ENCODE measurements around the gene HMGCS2. TPM values are rescaled to one million over a fixed set of nuclear protein-coding genes. Genes with fewer than 3 reads are reported as not detected.

The HMGCS2 gene
- total RNA-seq, 1 experiment from 2014 or later, result not detected

DNA sequence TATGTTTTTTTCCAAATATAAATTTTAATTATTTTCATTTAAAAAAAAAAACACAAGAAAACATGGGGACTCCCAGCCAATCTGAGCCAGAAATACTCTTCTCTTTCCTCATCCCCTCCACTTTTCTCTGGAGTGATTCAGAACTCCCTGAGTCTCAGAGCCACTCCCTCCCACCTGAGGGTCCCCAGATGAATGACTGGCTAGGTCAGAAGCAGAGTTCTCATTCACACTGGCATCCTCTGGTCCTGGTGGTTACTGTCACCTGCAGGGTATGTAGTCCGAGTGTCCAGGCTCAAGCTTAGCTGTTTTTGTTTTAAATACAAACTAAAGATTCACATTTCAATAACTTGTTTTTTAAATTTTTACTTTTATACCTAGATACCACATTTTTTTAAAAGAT lies 6.3 kb downstream of the HMGCS2 start:
- no peaks in the 10 kb centered on the region for H3K27me3 Mint-ChIP-seq (ENCODE audit: unreplicated experiment)

DNA sequence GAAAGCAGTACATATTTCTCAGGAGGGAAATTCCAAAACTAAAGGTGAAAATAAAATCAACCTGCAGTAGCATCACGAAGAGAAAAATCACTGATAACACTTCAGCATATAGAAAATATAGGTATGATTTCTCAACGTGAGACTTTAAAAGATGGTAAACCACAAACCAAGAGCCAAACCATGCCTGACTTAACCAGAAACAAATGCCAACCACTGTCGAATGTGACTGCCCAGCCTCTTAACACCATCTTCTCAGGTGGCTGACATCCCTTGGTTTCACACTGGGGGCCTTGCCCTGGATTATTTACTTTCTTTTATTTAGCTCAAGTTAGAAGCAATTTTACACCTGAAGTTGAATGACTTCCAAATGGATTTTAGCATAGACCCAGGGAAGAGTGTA lies 10.1 kb downstream of the HMGCS2 start:
- CTCF ChIA-PET, result no interaction called here
- H3K27ac Mint-ChIP-seq (ENCODE audit: unreplicated experiment), result no peak overlapping the region

More for the DNA sequence above, 6.3 kb downstream of the HMGCS2 start:
- Mint-ChIP-seq H3K4me1 (ENCODE audit: low read depth, unreplicated experiment) (peaks cover 8% of the 10 kb centered on the region), H3K9me3 (ENCODE audit: low read depth, unreplicated experiment) (no peaks in the 10 kb centered on the region), H3K4me3 (ENCODE audit: low read depth, unreplicated experiment) (no peak overlapping the region), H3K27ac (ENCODE audit: unreplicated experiment) (no peak overlapping the region), H3K36me3 (ENCODE audit: insufficient read depth, unreplicated experiment) (no peaks in the 10 kb centered on the region)
- no peak for DNase-seq
- no peak for TF ChIP-seq CTCF (IDR thresholded peaks at IDR 0.05; ENCODE audit: unreplicated experiment)
- CTCF ChIA-PET, result no interaction called here
- BruUV-seq (replicated peaks), result no TSS peak
- intact Hi-C loops (cut with micrococcal nuclease; ENCODE audit: unreplicated experiment), result no loop called here

GRCh38 chr1:119752592-119752991 lies 16.1 kb downstream of the HMGCS2 start:
- no peaks in the 10 kb centered on the region for H3K4me1 Mint-ChIP-seq (ENCODE audit: low read depth, unreplicated experiment)
- no peak overlapping the region for H3K4me3 Mint-ChIP-seq (ENCODE audit: low read depth, unreplicated experiment)
- intact Hi-C loops (cut with micrococcal nuclease; ENCODE audit: unreplicated experiment), result no loop called here
- H3K27me3 Mint-ChIP-seq (ENCODE audit: unreplicated experiment), result no peaks in the 10 kb centered on the region
- TF ChIP-seq CTCF (IDR thresholded peaks at IDR 0.05; ENCODE audit: unreplicated experiment), result no peak
- H3K27ac Mint-ChIP-seq (ENCODE audit: unreplicated experiment), result no peak overlapping the region
- no peak for DNase-seq
- no TSS peak for BruUV-seq (replicated peaks)
- H3K9me3 Mint-ChIP-seq (ENCODE audit: low read depth, unreplicated experiment), result no peaks in the 10 kb centered on the region
- H3K36me3 Mint-ChIP-seq (ENCODE audit: insufficient read depth, unreplicated experiment), result no peaks in the 10 kb centered on the region
- CTCF ChIA-PET, result no interaction called here

More for the DNA sequence above, 10.1 kb downstream of the HMGCS2 start:
- intact Hi-C loops (cut with micrococcal nuclease; ENCODE audit: unreplicated experiment), result no loop called here
- no peak for DNase-seq
- H3K36me3 Mint-ChIP-seq (ENCODE audit: insufficient read depth, unreplicated experiment), result no peaks in the 10 kb centered on the region
- no peaks in the 10 kb centered on the region for H3K27me3 Mint-ChIP-seq (ENCODE audit: unreplicated experiment)
- H3K4me3 Mint-ChIP-seq (ENCODE audit: low read depth, unreplicated experiment), result no peak overlapping the region
- no peak for TF ChIP-seq CTCF (IDR thresholded peaks at IDR 0.05; ENCODE audit: unreplicated experiment)
- H3K4me1 Mint-ChIP-seq (ENCODE audit: low read depth, unreplicated experiment), result no peaks in the 10 kb centered on the region
- no peaks in the 10 kb centered on the region for H3K9me3 Mint-ChIP-seq (ENCODE audit: low read depth, unreplicated experiment)
- no TSS peak for BruUV-seq (replicated peaks)

DNA sequence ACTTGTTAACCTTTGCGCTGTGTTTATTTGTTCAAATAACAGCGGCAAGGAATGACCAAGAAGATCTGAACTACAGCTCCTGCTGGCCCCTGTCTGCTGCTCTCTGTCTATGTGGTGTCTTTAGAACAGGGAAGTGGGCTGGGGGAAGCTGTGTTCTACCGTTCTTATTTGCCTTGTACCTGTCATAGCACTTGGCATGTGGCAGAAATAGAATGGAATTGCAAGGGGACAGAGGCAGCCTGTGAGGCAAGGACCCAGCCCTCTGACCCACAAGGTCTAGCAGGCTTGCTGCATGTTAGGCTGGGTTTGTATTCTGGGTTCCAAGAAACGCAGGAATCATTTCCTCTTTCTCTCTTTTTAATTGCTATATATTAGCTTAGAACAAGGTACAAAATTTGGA lies 20.7 kb downstream of the HMGCS2 start:
- CTCF ChIA-PET, result interaction anchor here (0.6 kb wide), 1 partner anchor 36 kb away, joined by 3 read pairs; the partner anchor contains the start of gene PHGDH

More for the DNA sequence above, 20.7 kb downstream of the HMGCS2 start:
- intact Hi-C loops (cut with micrococcal nuclease; ENCODE audit: unreplicated experiment), result no loop called here
- H3K36me3 Mint-ChIP-seq (ENCODE audit: insufficient read depth, unreplicated experiment), result peaks cover 18% of the 10 kb centered on the region
- no peak for TF ChIP-seq CTCF (IDR thresholded peaks at IDR 0.05; ENCODE audit: unreplicated experiment)
- no peak overlapping the region for H3K27ac Mint-ChIP-seq (ENCODE audit: unreplicated experiment)
- H3K4me1 Mint-ChIP-seq (ENCODE audit: low read depth, unreplicated experiment), result peaks cover 10% of the 10 kb centered on the region
- DNase-seq, result no peak
- no peaks in the 10 kb centered on the region for H3K27me3 Mint-ChIP-seq (ENCODE audit: unreplicated experiment)
- no peak overlapping the region for H3K4me3 Mint-ChIP-seq (ENCODE audit: low read depth, unreplicated experiment)
- H3K9me3 Mint-ChIP-seq (ENCODE audit: low read depth, unreplicated experiment), result no peaks in the 10 kb centered on the region
- BruUV-seq (replicated peaks), result no TSS peak
